Activated T-helper 17 cell treated with anti-CD3 and anti-CD28 coated beads, Interleukin-2, amount 50 U/mL, for 72 hours (primary cell): ENCODE measurements around the gene BHMT2. TPM values are rescaled to one million over a fixed set of nuclear protein-coding genes. Genes with fewer than 3 reads are reported as not detected.

Experiments used
- ATAC-seq: fragments of 150-1000 bp; cut with Tn5 transposase; replicated peaks from 2 replicates; pipeline ENCODE4 v1.10.0; 2021; ENCODE audit warnings: mild to moderate bottlenecking, moderate library complexity
- H3K27ac Mint-ChIP-seq: one replicate; pipeline ENCODE4 v1.8.0; 2022; ENCODE audit warnings: mixed read lengths
- H3K27me3 Mint-ChIP-seq: one replicate; pipeline ENCODE4 v1.8.0; 2022; ENCODE audit warnings: mixed read lengths
- H3K36me3 Mint-ChIP-seq: one replicate; pipeline ENCODE4 v1.8.0; 2022; ENCODE audit warnings: low read depth, mild to moderate bottlenecking, mixed read lengths
- H3K4me1 Mint-ChIP-seq: one replicate; pipeline ENCODE4 v1.8.0; 2022; ENCODE audit warnings: mixed read lengths
- H3K4me3 Mint-ChIP-seq: one replicate; pipeline ENCODE4 v1.8.0; 2022; ENCODE audit warnings: mild to moderate bottlenecking, mixed read lengths
- H3K9me3 Mint-ChIP-seq: one replicate; pipeline ENCODE4 v1.8.0; 2022; ENCODE audit warnings: mixed read lengths
- total RNA-seq, 2 donors: library from RNA; stranded (reverse); gene quantifications; one replicate each; pipeline ENCODE4 v1.2.3, GENCODE V29; 2022

Gene BHMT2
- total RNA-seq, 2 donors from 2014 or later, result not detected

DNA sequence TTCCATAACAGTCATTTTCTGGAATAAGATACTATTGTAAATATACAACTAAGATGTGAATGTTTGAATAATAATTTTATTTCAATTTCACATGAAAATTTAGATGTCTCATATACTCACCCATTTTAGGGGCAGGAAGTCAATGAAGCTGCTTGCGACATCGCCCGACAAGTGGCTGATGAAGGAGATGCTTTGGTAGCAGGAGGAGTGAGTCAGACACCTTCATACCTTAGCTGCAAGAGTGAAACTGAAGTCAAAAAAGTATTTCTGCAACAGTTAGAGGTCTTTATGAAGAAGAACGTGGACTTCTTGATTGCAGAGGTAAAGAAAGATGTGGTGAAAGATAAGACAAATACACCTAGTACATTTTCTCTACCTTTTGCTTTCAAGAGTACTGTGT lies 50.7 kb downstream of the BHMT2 start:
- no peak for ATAC-seq
- Mint-ChIP-seq H3K27ac (no peak overlapping the region), H3K4me3 (no peak overlapping the region), H3K4me1 (no peaks in the 10 kb centered on the region), H3K9me3 (no peaks in the 10 kb centered on the region), H3K27me3 (peaks cover 3% of the 10 kb centered on the region), H3K36me3 (no peaks in the 10 kb centered on the region)

DNA sequence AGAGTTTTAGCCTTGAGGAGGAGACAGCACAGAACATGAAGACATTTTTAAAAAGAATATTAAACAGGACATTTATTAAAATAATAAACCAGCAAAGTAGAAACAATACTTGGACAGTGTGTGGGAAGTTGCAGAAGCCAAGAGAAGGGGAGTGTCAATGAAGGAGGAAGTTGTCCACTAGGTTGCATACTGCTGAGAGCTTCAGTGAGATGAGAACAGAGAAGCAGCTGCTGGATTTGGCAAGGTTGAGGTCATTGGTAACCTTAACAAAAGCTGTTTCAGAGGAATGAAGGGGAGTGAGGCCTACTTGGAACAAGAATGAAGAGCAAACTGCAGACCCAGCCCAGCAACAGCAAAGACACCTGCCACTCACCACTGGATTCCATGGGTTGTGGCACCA lies 53.4 kb downstream of the BHMT2 start:
- H3K27me3 Mint-ChIP-seq, result peaks cover 3% of the 10 kb centered on the region
- no peaks in the 10 kb centered on the region for H3K36me3 Mint-ChIP-seq
- H3K27ac Mint-ChIP-seq, result no peak overlapping the region
- H3K9me3 Mint-ChIP-seq, result no peaks in the 10 kb centered on the region
- no peak for ATAC-seq
- no peak overlapping the region for H3K4me3 Mint-ChIP-seq
- H3K4me1 Mint-ChIP-seq, result no peaks in the 10 kb centered on the region

DNA sequence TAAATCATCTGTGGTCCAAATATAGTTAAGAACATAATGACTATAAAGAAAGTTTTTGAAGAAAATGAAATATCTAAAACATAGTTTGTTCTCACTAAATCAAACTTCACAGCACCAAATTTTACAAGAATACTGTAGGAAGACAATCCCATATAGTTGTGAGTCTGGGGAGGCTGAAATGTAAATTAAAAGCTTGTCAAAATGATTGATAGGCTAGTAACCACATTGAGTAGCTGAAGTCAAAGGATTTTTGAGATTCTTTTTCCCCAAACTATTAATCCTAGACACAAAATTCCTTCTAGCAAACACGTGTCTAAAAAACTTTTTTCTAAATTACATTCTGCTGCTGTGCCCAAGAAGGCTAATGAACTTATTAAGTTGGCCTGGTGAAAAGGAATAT lies 55.0 kb downstream of the BHMT2 start:
- no peak for ATAC-seq
- Mint-ChIP-seq H3K9me3 (no peaks in the 10 kb centered on the region), H3K36me3 (no peaks in the 10 kb centered on the region), H3K27me3 (peaks cover under 1% of the 10 kb centered on the region), H3K27ac (no peak overlapping the region), H3K4me1 (no peaks in the 10 kb centered on the region), H3K4me3 (no peak overlapping the region)

DNA sequence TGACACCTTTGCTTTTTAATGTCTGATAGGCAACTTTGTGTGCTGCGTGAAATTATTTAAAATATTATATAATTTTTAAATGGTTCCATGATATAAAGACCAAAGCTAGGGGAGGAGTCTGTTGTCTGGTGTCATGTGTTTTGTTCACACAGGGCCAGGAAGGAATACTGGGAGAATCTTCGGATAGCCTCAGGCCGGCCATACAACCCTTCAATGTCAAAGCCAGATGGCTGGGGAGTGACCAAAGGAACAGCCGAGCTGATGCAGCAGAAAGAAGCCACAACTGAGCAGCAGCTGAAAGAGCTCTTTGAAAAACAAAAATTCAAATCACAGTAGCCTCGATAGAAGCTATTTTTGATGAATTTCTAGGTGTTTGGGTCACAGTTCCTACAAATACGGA lies 61.2 kb downstream of the BHMT2 start:
- Mint-ChIP-seq H3K9me3 (no peaks in the 10 kb centered on the region), H3K4me1 (peaks cover 10% of the 10 kb centered on the region), H3K27ac (no peak overlapping the region), H3K4me3 (no peak overlapping the region), H3K27me3 (peaks cover 6% of the 10 kb centered on the region), H3K36me3 (no peaks in the 10 kb centered on the region)
- ATAC-seq, result no peak

DNA sequence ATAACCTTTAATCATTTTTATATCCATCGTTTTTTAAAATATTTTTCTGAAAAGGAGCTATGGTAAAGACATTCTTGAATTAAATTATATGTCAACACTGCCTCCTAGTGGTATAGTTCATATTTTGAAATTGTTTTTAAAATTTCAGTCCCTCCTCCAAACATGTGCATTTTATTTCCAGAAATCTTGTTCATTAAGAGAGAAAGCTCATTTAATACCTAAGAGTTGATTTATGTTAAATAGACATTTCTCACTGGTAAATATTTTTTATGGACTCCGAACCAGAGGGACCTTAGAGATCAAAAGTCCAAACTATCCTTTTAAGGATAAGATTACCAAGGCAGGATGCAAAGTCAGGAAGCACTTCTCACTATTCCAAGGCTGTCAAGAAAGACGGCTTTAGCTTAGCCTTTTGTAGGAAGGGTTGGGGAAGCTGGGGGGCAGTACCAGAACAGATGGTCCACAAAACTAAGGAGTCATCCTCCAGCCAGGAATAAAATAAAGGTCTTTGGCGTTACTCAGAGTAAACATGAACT lies 63.6 kb downstream of the BHMT2 start:
- Mint-ChIP-seq H3K4me3 (peak overlapping the region; percentile 86), H3K9me3 (no peaks in the 10 kb centered on the region)

DNA sequence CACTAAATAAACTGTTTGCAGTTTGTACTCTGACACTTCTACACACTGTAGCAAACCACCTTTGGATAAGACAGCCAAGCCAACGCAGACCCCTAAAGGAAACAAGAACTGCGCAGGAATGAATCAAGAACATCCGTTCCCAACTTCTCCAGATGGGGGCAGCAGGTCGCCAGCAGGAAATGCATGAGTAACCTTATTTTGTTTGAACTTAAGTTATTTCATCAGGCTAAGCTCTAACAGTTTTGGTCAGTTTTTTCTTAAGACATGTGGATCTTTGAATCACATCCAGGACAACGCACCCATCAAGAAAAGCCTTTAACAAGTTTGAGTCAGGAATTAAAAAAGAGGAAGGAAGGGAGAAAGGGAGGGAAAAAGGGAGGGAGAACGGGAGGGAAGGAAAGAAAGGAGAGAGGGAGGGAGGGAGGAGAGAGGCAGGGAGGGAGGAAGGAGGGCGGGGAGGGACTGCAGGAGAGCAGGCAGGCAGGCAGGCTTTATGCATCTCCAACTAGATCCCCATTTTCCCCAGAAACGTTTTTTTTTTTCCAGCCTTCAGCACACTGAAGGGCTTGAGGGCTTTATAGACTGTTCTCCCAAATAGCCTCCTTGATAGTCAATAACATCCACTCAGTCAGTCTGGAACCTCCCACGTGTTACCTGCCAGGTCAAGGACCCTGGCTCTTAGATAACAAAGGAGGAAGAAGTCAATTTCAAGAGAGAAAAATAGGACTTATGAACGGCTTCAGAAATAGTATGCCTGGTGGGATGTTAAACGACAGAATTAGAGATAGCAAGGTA lies 64.3 kb downstream of the BHMT2 start:
- Mint-ChIP-seq H3K9me3 (no peaks in the 10 kb centered on the region), H3K36me3 (no peaks in the 10 kb centered on the region), H3K4me3 (peak overlapping the region; percentile 86), H3K27me3 (peaks cover 6% of the 10 kb centered on the region), H3K4me1 (peaks cover 10% of the 10 kb centered on the region), H3K27ac (peak overlapping the region; percentile 93)
- ATAC-seq, result peak; percentile 79

More for the DNA sequence above, 63.6 kb downstream of the BHMT2 start:
- peaks cover 6% of the 10 kb centered on the region for H3K27me3 Mint-ChIP-seq
- peak overlapping the region; percentile 93 for H3K27ac Mint-ChIP-seq
- peaks cover 10% of the 10 kb centered on the region for H3K4me1 Mint-ChIP-seq
- no peak for ATAC-seq
- no peaks in the 10 kb centered on the region for H3K36me3 Mint-ChIP-seq

DNA sequence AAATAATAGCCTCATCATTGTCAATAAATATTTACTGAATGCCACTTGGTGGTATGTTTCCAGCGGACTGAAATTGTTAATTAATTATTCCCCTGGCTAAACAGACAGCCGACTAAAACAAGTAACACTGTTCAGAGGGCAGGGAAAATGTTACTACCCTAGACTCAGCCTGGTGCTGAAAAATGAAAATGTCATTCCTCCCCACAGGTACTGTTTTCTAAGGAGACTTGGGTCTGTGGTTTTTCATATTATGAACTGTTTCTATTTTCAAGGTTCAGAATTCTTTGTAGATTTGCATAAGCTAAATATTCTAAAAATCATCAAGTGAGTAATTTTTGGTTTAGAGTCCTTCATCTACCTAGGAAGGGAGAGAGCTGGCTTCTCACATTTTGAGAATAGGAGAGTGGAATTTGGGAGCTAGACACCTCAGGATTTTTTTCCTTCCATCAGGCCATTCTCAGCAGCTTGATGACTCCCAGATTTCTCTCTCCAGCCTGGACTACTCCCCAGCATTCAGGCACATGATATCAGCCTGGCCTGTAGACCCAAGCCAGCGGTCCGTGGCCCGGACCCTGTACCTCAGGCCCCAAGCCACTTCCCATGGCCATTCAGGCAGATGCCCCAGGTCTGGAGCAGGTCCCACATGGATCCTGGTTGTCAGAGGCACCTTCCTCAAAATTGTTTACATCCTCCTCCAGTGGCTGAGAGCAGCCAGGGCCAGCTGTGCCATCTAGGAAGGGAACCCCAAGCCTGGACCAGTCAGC lies 66.4 kb downstream of the BHMT2 start:
- peak; percentile 77 for ATAC-seq
- no peak overlapping the region for H3K4me3 Mint-ChIP-seq
- H3K9me3 Mint-ChIP-seq, result no peaks in the 10 kb centered on the region
- no peak overlapping the region for H3K27ac Mint-ChIP-seq
- H3K36me3 Mint-ChIP-seq, result no peaks in the 10 kb centered on the region
- H3K27me3 Mint-ChIP-seq, result peaks cover 6% of the 10 kb centered on the region
- H3K4me1 Mint-ChIP-seq, result peaks cover 10% of the 10 kb centered on the region

DNA sequence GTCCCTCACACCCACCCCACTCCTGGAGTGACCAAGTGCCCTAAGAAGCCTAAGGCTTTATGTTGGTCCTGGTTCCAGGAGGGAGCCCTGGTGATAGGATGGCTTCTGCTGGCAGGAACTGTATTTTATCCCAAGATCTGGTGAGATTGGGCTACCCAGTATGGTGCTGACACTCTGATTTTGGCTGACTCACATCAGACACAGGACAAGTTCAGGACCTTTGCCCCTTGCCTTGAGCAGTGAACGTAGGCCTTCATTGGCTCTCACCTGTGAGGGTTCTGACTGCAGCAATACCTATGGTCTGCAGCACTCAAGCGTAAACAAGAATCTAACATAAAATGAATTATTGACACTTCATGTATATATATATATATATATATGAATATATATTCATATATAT lies 67.1 kb downstream of the BHMT2 start:
- ATAC-seq, result no peak
- H3K36me3 Mint-ChIP-seq, result no peaks in the 10 kb centered on the region
- peaks cover 6% of the 10 kb centered on the region for H3K27me3 Mint-ChIP-seq
- no peak overlapping the region for H3K27ac Mint-ChIP-seq
- no peaks in the 10 kb centered on the region for H3K9me3 Mint-ChIP-seq
- no peak overlapping the region for H3K4me3 Mint-ChIP-seq
- H3K4me1 Mint-ChIP-seq, result peaks cover 10% of the 10 kb centered on the region

Other genes with a start within 250 kb of the BHMT2 start
- gene ARSB, start 84.5 kb upstream of the BHMT2 start, total RNA-seq, result 10 to 100 TPM in 1 of 2 donors, 1 to 10 TPM in 1; 6.2 to 21.9 TPM
- gene DMGDH, start 93 bp upstream of the BHMT2 start, total RNA-seq, result 1 to 10 TPM in 1 of 2 donors, under 1 TPM in 1; 0.42 to 1.9 TPM
- not detected for gene BHMT, start 42.0 kb downstream of the BHMT2 start, total RNA-seq
- gene JMY, start 166.4 kb downstream of the BHMT2 start, total RNA-seq, result 10 to 100 TPM; 11.2 to 13.9 TPM